ENCODE measurements around the gene RASSF8.

RASSF8 gene

GRCh38 chr12:26119391-26119989, 161.0 kb downstream of the RASSF8 start (continued):
- TF ChIP-seq PATZ1 (CRISPR knock-in tag; IDR thresholded peaks at IDR 0.05; ENCODE audit: borderline replicate concordance) (no peak), POU6F1 (CRISPR knock-in tag; IDR thresholded peaks at IDR 0.05; ENCODE audit: borderline replicate concordance, low read depth) (no peak), BACH2 (CRISPR knock-in tag; IDR thresholded peaks at IDR 0.05; ENCODE audit: borderline replicate concordance) (no peak), GLIS3 (CRISPR knock-in tag; IDR thresholded peaks at IDR 0.05) (no peak), ZNF70 (CRISPR knock-in tag; IDR thresholded peaks at IDR 0.05) (no peak)

GRCh38 chr12:26120561-26121274, 162.2 kb downstream of the RASSF8 start:
- ATAC-seq, result no peak

GRCh38 chr12:26121323-26122060, 163.0 kb downstream of the RASSF8 start:
- no peak for ATAC-seq
- TF ChIP-seq TSHZ2 (CRISPR knock-in tag; IDR thresholded peaks at IDR 0.05) (no peak), GLIS3 (CRISPR knock-in tag; IDR thresholded peaks at IDR 0.05) (no peak), PPARA (CRISPR knock-in tag; IDR thresholded peaks at IDR 0.05; ENCODE audit: borderline replicate concordance) (no peak), TOX (CRISPR knock-in tag; IDR thresholded peaks at IDR 0.05; ENCODE audit: borderline replicate concordance) (no peak)

More at GRCh38 chr12:26120561-26121274, 162.2 kb downstream of the RASSF8 start:
- TF ChIP-seq BACH2 (CRISPR knock-in tag; IDR thresholded peaks at IDR 0.05; ENCODE audit: borderline replicate concordance) (no peak), SNAI2 (CRISPR knock-in tag; IDR thresholded peaks at IDR 0.05) (no peak), ZFP3 (CRISPR knock-in tag; IDR thresholded peaks at IDR 0.05) (no peak), CSRNP3 (CRISPR knock-in tag; IDR thresholded peaks at IDR 0.05) (no peak), TOX (CRISPR knock-in tag; IDR thresholded peaks at IDR 0.05; ENCODE audit: borderline replicate concordance) (no peak), OSR1 (CRISPR knock-in tag; IDR thresholded peaks at IDR 0.05) (no peak), ZFP30 (CRISPR knock-in tag; IDR thresholded peaks at IDR 0.05) (no peak), ISL1 (CRISPR knock-in tag; IDR thresholded peaks at IDR 0.05) (no peak), ZC3H10 (CRISPR knock-in tag; IDR thresholded peaks at IDR 0.05) (no peak), ESRRG (CRISPR knock-in tag; IDR thresholded peaks at IDR 0.05) (no peak), ZNF8 (CRISPR knock-in tag; IDR thresholded peaks at IDR 0.05) (no peak), RARB (CRISPR knock-in tag; IDR thresholded peaks at IDR 0.05) (no peak), PPARA (CRISPR knock-in tag; IDR thresholded peaks at IDR 0.05; ENCODE audit: borderline replicate concordance) (no peak), ARNTL (CRISPR knock-in tag; IDR thresholded peaks at IDR 0.05; ENCODE audit: borderline replicate concordance, low read depth) (no peak), POU6F1 (CRISPR knock-in tag; IDR thresholded peaks at IDR 0.05; ENCODE audit: borderline replicate concordance, low read depth) (no peak), GLIS3 (CRISPR knock-in tag; IDR thresholded peaks at IDR 0.05) (no peak), TCF4 (CRISPR knock-in tag; IDR thresholded peaks at IDR 0.05; ENCODE audit: borderline replicate concordance) (no peak), ZNF565 (CRISPR knock-in tag; conservative IDR thresholded peaks at IDR 0.05; ENCODE audit: low read depth) (no peak), CSDC2 (CRISPR knock-in tag; IDR thresholded peaks at IDR 0.05) (no peak), CREB5 (CRISPR knock-in tag; IDR thresholded peaks at IDR 0.05; ENCODE audit: low read depth) (no peak)

Data from SK-N-SH treated with all-trans-retinoic acid at 6 μM for 48 hours (cell line).